CD14-positive monocyte (primary cell): ENCODE measurements around the gene LYPD6. TPM values are rescaled to one million over a fixed set of nuclear protein-coding genes. Genes with fewer than 3 reads are reported as not detected.

Experiments
- DNase-seq, 3 donors: peaks; one replicate each; pipeline ENCODE4 v3.0.0-alpha.2; 2011 to 2022
- H2AFZ ChIP-seq: 2 replicates; pipeline ENCODE4 v1.6.0; 2012; ENCODE audit warnings: mild to moderate bottlenecking, low read depth, low read length, inconsistent platforms; ENCODE audit not compliant: insufficient read depth, poor library complexity, severe bottlenecking
- H3K27ac ChIP-seq, 2 donors: 1 replicate in 1 of 2; 2 replicates in 1 of 2; pipeline ENCODE4 v1.5.1; 2012 to 2013; ENCODE audit warnings: low read length in 2 of 2, control low read depth in 1 of 2, inconsistent platforms in 1 of 2, low read depth in 1 of 2, mild to moderate bottlenecking in 1 of 2
- H3K27me3 ChIP-seq, 2 donors: one replicate each; pipeline versions ENCODE4 v1.6.0 to v1.6.1; 2011 to 2013; ENCODE audit warnings: low read length in 2 of 2; ENCODE audit not compliant: control insufficient read depth in 2 of 2, insufficient read depth in 2 of 2
- H3K36me3 ChIP-seq, 2 donors: replicated peaks in 1 of 2; 1 replicate in 1 of 2; 2 replicates in 1 of 2; pipeline versions ENCODE4 v1.5.1 to v1.6.1; 2012 to 2013; ENCODE audit warnings: low read length in 2 of 2, control low read depth in 1 of 2, inconsistent platforms in 1 of 2, mild to moderate bottlenecking in 1 of 2; ENCODE audit not compliant: insufficient read depth in 2 of 2, control insufficient read depth in 1 of 2
- H3K4me1 ChIP-seq, 2 donors: 1 replicate in 1 of 2; 2 replicates in 1 of 2; pipeline versions ENCODE4 v1.5.1 to v1.6.1; 2012 to 2013; ENCODE audit warnings: low read length in 2 of 2, control low read depth in 1 of 2, inconsistent platforms in 1 of 2, mild to moderate bottlenecking in 1 of 2, moderate library complexity in 1 of 2; ENCODE audit not compliant: insufficient read depth in 2 of 2, control insufficient read depth in 1 of 2
- H3K4me2 ChIP-seq: replicated peaks from 2 replicates; pipeline ENCODE3; 2012; ENCODE audit warnings: low read length, moderate library complexity, mild to moderate bottlenecking; ENCODE audit not compliant: poor library complexity, severe bottlenecking; ENCODE audit errors: extremely low read depth
- H3K4me3 ChIP-seq, 3 experiments: fragments of 200-600 bp in 1 of 3; sonication (generic) in 1 of 3; replicated peaks in 1 of 3; 1 replicate in 2 of 3; 2 replicates in 1 of 3; pipeline ENCODE4 v1.5.1; 2011 to 2013; ENCODE audit warnings: low read length in 3 of 3, mild to moderate bottlenecking in 3 of 3, control low read depth in 2 of 3, low read depth in 2 of 3, inconsistent platforms in 1 of 3, moderate library complexity in 1 of 3
- H3K79me2 ChIP-seq: 2 replicates; pipeline ENCODE4 v1.6.0; 2012; ENCODE audit warnings: mild to moderate bottlenecking, control low read depth, inconsistent platforms, low read length, moderate library complexity; ENCODE audit not compliant: insufficient read depth
- H3K9ac ChIP-seq: 2 replicates; pipeline ENCODE4 v1.6.0; 2017; ENCODE audit warnings: low read length, mild to moderate bottlenecking; ENCODE audit not compliant: insufficient read depth, poor library complexity, severe bottlenecking
- H3K9me3 ChIP-seq, 2 donors: replicated peaks in 1 of 2; 1 replicate in 1 of 2; 2 replicates in 1 of 2; pipeline versions ENCODE4 v1.5.1 to v1.6.1; 2012 to 2013; ENCODE audit warnings: low read length in 2 of 2, control low read depth in 1 of 2; ENCODE audit not compliant: control insufficient read depth in 1 of 2, insufficient read depth in 1 of 2
- H4K20me1 ChIP-seq: 2 replicates; pipeline ENCODE4 v1.6.0; 2012; ENCODE audit warnings: mild to moderate bottlenecking, low read length, control low read depth, moderate library complexity; ENCODE audit not compliant: insufficient read depth
- H3K27ac Mint-ChIP-seq, 7 donors: one replicate each; pipeline ENCODE4 v1.8.0; 2020; ENCODE audit warnings: mild to moderate bottlenecking in 7 of 7, mixed read lengths in 7 of 7, moderate library complexity in 6 of 7, inconsistent platforms in 2 of 7
- H3K27me3 Mint-ChIP-seq, 3 donors: one replicate each; pipeline ENCODE4 v1.8.0; 2021 to 2022; ENCODE audit warnings: low read depth in 3 of 3, mild to moderate bottlenecking in 3 of 3, mixed read lengths in 3 of 3, moderate library complexity in 3 of 3, inconsistent platforms in 1 of 3
- H3K36me3 Mint-ChIP-seq, 2 donors: one replicate each; pipeline ENCODE4 v1.8.0; 2020; ENCODE audit warnings: mixed read lengths in 2 of 2, inconsistent platforms in 1 of 2, mild to moderate bottlenecking in 1 of 2
- H3K4me1 Mint-ChIP-seq: one replicate; pipeline ENCODE4 v1.8.0; 2020; ENCODE audit warnings: mild to moderate bottlenecking, mixed read lengths
- H3K4me3 Mint-ChIP-seq, 2 donors: one replicate each; pipeline ENCODE4 v1.8.0; 2020; ENCODE audit warnings: mild to moderate bottlenecking in 2 of 2, mixed read lengths in 2 of 2, moderate library complexity in 1 of 2
- H3K9me3 Mint-ChIP-seq, 7 donors: one replicate each; pipeline ENCODE4 v1.8.0; 2020 to 2022; ENCODE audit warnings: mixed read lengths in 7 of 7, mild to moderate bottlenecking in 6 of 7, moderate library complexity in 6 of 7, inconsistent platforms in 2 of 7
- CTCF ChIP-seq: fragments of 200-600 bp; IDR thresholded peaks from one replicate; pipeline ENCODE4 v1.8.0; 2022; ENCODE audit warnings: antibody characterized with exemption, mild to moderate bottlenecking
- WGBS: methylation state at CpG from one replicate; pipeline ENCODE4 v1.1.5; 2013; ENCODE audit warnings: missing lambda C conversion rate; ENCODE audit not compliant: insufficient coverage; 5-methylcytosine and 5-hydroxymethylcytosine counted together
- intact Hi-C, 2 donors: fragments of 100-400 bp; cut with micrococcal nuclease; formaldehyde crosslinking; loops; one replicate each; pipeline versions ENCODE4 v1.15.0 to v1.15.1; 2023
- polyA plus RNA-seq, 3 donors: library from polyadenylated mRNA; depleted of rRNA in 1 of 3; unstranded in 2 of 3; stranded (reverse) in 1 of 3; fragments of 300-500 nt in 2 of 3; fragments of >200 nt in 1 of 3; fragmentation: Illumina TruSeq in 2 of 3; gene quantifications; 1 replicate in 2 of 3; 2 replicates in 1 of 3; pipeline ENCODE4 v1.2.3, GENCODE V29; 2012 to 2021

LYPD6 gene
- polyA plus RNA-seq, 3 donors = not detected

- Histone ChIP-seq H3K9ac (no peak overlapping the region), H3K79me2 (no peaks in the 10 kb centered on the region), H3K4me3 (no peak overlapping the region), H3K27me3 (no peaks in the 10 kb centered on the region), H3K36me3 (no peaks in the 10 kb centered on the region), H2AFZ (no peak overlapping the region), H4K20me1 (no peaks in the 10 kb centered on the region), H3K4me2 (no peak overlapping the region), H3K27ac (no peak overlapping the region), H3K9me3 (no peaks in the 10 kb centered on the region), H3K4me1 (no peaks in the 10 kb centered on the region)
- intact Hi-C loops = no loop called here
- no peak for TF ChIP-seq CTCF
- Mint-ChIP-seq H3K27ac (no peak overlapping the region), H3K4me1 (no peaks in the 10 kb centered on the region), H3K27me3 (peaks cover 0 to 2% (median 1%) of the 10 kb centered on the region in 3 donors), H3K4me3 (no peak overlapping the region), H3K9me3 (peaks cover 0 to 6% (median 2%) of the 10 kb centered on the region in 7 donors), H3K36me3 (no peaks in the 10 kb centered on the region)
- DNase-seq = no peak
These were observed 26.7 kb downstream of the LYPD6 start for GRCh38 chr2:149357058-149357457.

- Mint-ChIP-seq H3K36me3 (no peaks in the 10 kb centered on the region), H3K27me3 (peaks cover 0 to 1% (median 0%) of the 10 kb centered on the region in 3 donors), H3K27ac (no peak overlapping the region), H3K4me1 (no peaks in the 10 kb centered on the region), H3K4me3 (no peak overlapping the region), H3K9me3 (peaks cover 0 to 4% (median 3%) of the 10 kb centered on the region in 7 donors)
- no peak for TF ChIP-seq CTCF
- H3K4me2 ChIP-seq = no peak overlapping the region
- no peak overlapping the region for H3K4me3 ChIP-seq
- no peak overlapping the region for H3K9ac ChIP-seq
- H3K9me3 ChIP-seq = no peaks in the 10 kb centered on the region
- WGBS = no CpG with 5 or more reads among the region's 1 CpG
- H3K27ac ChIP-seq = no peak overlapping the region
- H3K4me1 ChIP-seq = no peaks in the 10 kb centered on the region
- no peak for DNase-seq
- H3K36me3 ChIP-seq = no peaks in the 10 kb centered on the region
- intact Hi-C loops = no loop called here
- no peaks in the 10 kb centered on the region for H4K20me1 ChIP-seq
- H3K27me3 ChIP-seq = no peaks in the 10 kb centered on the region
- no peaks in the 10 kb centered on the region for H3K79me2 ChIP-seq
- no peak overlapping the region for H2AFZ ChIP-seq
These were observed 29.7 kb downstream of the LYPD6 start for GRCh38 chr2:149360106-149360505.
